K562 (cell line): Measurements from ENCODE around the gene TBC1D17. TPM values are rescaled to one million over a fixed set of nuclear protein-coding genes. Genes with fewer than 3 reads are reported as not detected.

Source experiments
- ATF7 ChIP-seq: fragments of 450-650 bp; IDR thresholded peaks from 2 replicates; pipeline ENCODE4 v1.7.1; 2014; ENCODE audit warnings: mild to moderate bottlenecking, moderate library complexity
- CHD1 ChIP-seq: fragments of 200-600 bp; sonication (generic); IDR thresholded peaks from one replicate; pipeline ENCODE4 v1.6.1; 2012; ENCODE audit warnings: mild to moderate bottlenecking, moderate library complexity, low read length, inconsistent platforms
- FIP1L1 ChIP-seq: fragments of 200-400 bp; formaldehyde crosslinking; IDR thresholded peaks from 2 replicates; pipeline ENCODE4 v1.6.1; 2018; ENCODE audit warnings: mild to moderate bottlenecking, low read depth, low read length; ENCODE audit not compliant: poor library complexity, severe bottlenecking
- GATAD2A ChIP-seq: fragments of 450-650 bp; IDR thresholded peaks from 2 replicates; pipeline ENCODE4 v1.6.1; 2017
- KDM2B ChIP-seq: fragments of 250-450 bp; sonication (Bioruptor Pico); IDR thresholded peaks from 2 replicates; pipeline ENCODE4 v1.8.0; 2021; ENCODE audit warnings: mild to moderate bottlenecking, moderate library complexity
- MBD1 ChIP-seq: fragments of 250-450 bp; sonication (Bioruptor Pico); IDR thresholded peaks from 2 replicates; pipeline ENCODE4 v1.8.0; 2022; ENCODE audit warnings: inconsistent platforms
- NUFIP1 ChIP-seq: fragments of 450-650 bp; IDR thresholded peaks from 2 replicates; pipeline ENCODE4 v1.6.1; 2018; ENCODE audit not compliant: partially characterized antibody
- POLR3G ChIP-seq: IDR thresholded peaks from 2 replicates; pipeline ENCODE4 v1.6.1; 2011; ENCODE audit not compliant: insufficient read length, insufficient replicate concordance; ENCODE audit errors: extremely low read depth
- RREB1 ChIP-seq: fragments of 250-450 bp; sonication (Bioruptor Pico); IDR thresholded peaks from 2 replicates; pipeline ENCODE4 v1.4.0; 2020
- SMARCB1 ChIP-seq: IDR thresholded peaks from 2 replicates; pipeline ENCODE4 v1.6.1; 2011; ENCODE audit warnings: improper control_type of control experiment, low read depth; ENCODE audit not compliant: insufficient read length
- SNRNP70 ChIP-seq: fragments of 200-400 bp; formaldehyde crosslinking; optimal IDR thresholded peaks from 2 replicates; pipeline ENCODE3; 2017; ENCODE audit warnings: low read depth, low read length
- STAT5B ChIP-seq: fragments of 250-450 bp; sonication (Bioruptor Pico); IDR thresholded peaks from 2 replicates; pipeline ENCODE4 v1.8.0; 2021; ENCODE audit warnings: mild to moderate bottlenecking, inconsistent platforms
- TBP ChIP-seq: optimal IDR thresholded peaks from 2 replicates; pipeline ENCODE3; 2011; ENCODE audit warnings: low read depth, low read length, improper control_type of control experiment
- TGIF2 ChIP-seq: sonication (generic); formaldehyde crosslinking; IDR thresholded peaks from 2 replicates; pipeline ENCODE4 v1.8.1; 2022; ENCODE audit warnings: mild to moderate bottlenecking, missing genetic modification reagents, moderate library complexity
- ZBTB26 ChIP-seq: fragments of 450-650 bp; formaldehyde crosslinking; IDR thresholded peaks from 2 replicates; pipeline ENCODE4 v1.4.0; 2022; ENCODE audit warnings: missing genetic modification characterization
- ZKSCAN8 ChIP-seq: fragments of 200-800 bp; sonication (Bioruptor generic); IDR thresholded peaks from 2 replicates; pipeline ENCODE4 v1.6.1; 2016; ENCODE audit warnings: missing genetic modification characterization, missing compliant biosample characterization
- ZNF444 ChIP-seq: fragments of 250-450 bp; sonication (Bioruptor Pico); IDR thresholded peaks from 2 replicates; pipeline ENCODE4 v1.4.0; 2020; ENCODE audit warnings: mild to moderate bottlenecking, moderate library complexity
- ZNF740 ChIP-seq, 3 experiments: fragments of 200-800 bp in 1 of 3; sonication (Bioruptor generic) in 1 of 3; sonication (generic) in 1 of 3; formaldehyde crosslinking in 1 of 3; IDR thresholded peaks; 2 replicates each; pipeline versions ENCODE4 v1.6.1 to v1.8.0; 2016 to 2022; ENCODE audit warnings: mild to moderate bottlenecking in 2 of 3, missing compliant biosample characterization in 2 of 3, missing genetic modification characterization in 2 of 3, missing genetic modification reagents in 1 of 3
- polyA plus RNA-seq, 8 experiments: library from polyadenylated mRNA; depleted of rRNA in 4 of 8; stranded (reverse) in 5 of 8; unstranded in 3 of 8; fragments of >200 nt; fragmentation: Nextera tagmentation in 2 of 8; fragmentation: Illumina TruSeq in 1 of 8; extraction: Ambion mirVana in 2 of 8; extraction: Trizol in 1 of 8; gene quantifications; 2 replicates each; pipeline versions ENCODE4 v1.2.1 to v1.2.3, GENCODE V29; 2011 to 2014; ENCODE audit warnings: inconsistent platforms in 1 of 8, missing spikeins in 1 of 8
- total RNA-seq, 7 experiments: library from RNA; depleted of rRNA in 6 of 7; stranded (reverse); fragments of >200 nt in 6 of 7; fragmentation: Illumina TruSeq in 2 of 7; extraction: Trizol in 2 of 7; gene quantifications; 2 replicates each; pipeline versions ENCODE4 v1.2.1 to v1.2.3, GENCODE V29; 2011 to 2021; ENCODE audit warnings: low replicate concordance in 1 of 7

The TBC1D17 gene
- total and polyA plus RNA-seq, 9 of the 15 experiments (the other 6 are each of a cell fraction or from before 2014, with no cell fraction given) = 0.42 to 16.0 (median 3.8) TPM

- no peak for TF ChIP-seq POLR3G
- peak; percentile 52 for TF ChIP-seq CHD1
- no peak for TF ChIP-seq ZBTB26
- TF ChIP-seq TBP = peak; percentile 59
- no peak for TF ChIP-seq ZNF444
- no peak for TF ChIP-seq SNRNP70
- peak; percentile 70 for TF ChIP-seq ATF7
- TF ChIP-seq KDM2B (CRISPR knock-in tag) = peak; percentile 36; the same call in 1 of the 2 replicates
- no peak for TF ChIP-seq SMARCB1
- no peak; the same call in 1 of the 2 replicates for TF ChIP-seq ZNF740 (CRISPR knock-in tag; IDR thresholded peaks at IDR 0.05)
- TF ChIP-seq ZNF740 (tag; IDR thresholded peaks at IDR 0.05) = no peak
- TF ChIP-seq FIP1L1 = no peak
- no peak for TF ChIP-seq GATAD2A
- no peak for TF ChIP-seq ZKSCAN8 (CRISPR knock-in tag)
- TF ChIP-seq TGIF2 = no peak
- TF ChIP-seq NUFIP1 = no peak
- no peak; the same call in 1 of the 2 replicates for TF ChIP-seq RREB1 (CRISPR knock-in tag)
- no peak for TF ChIP-seq STAT5B
- TF ChIP-seq MBD1 (CRISPR knock-in tag) = no peak
Measured at GRCh38 chr19:49869484-49870308, 7.8 kb upstream of the TBC1D17 start (continued).
